Right lobe of liver (tissue), 4 donors: ENCODE results near the gene AIPL1.

ENCODE experiments used
- CTCF ChIP-seq, 4 donors: fragments of 200-600 bp in 3 of 4; fragments of 450-650 bp in 1 of 4; IDR thresholded peaks; one replicate each; pipeline versions ENCODE4 v1.5.1 to v1.8.0; 2016 to 2022; ENCODE audit warnings: antibody characterized with exemption in 4 of 4, mild to moderate bottlenecking in 2 of 4
- POLR2A ChIP-seq: fragments of 450-650 bp; IDR thresholded peaks from one replicate; pipeline ENCODE4 v1.6.1; 2017; ENCODE audit warnings: antibody characterized with exemption, mild to moderate bottlenecking
- donor health status: DM: no; HTN: no; CAD: no.
- donor health status: DM: no; HTN: no; CAD: no.
- donor health status: DM: no; HTN: yes; CAD: no.

GRCh38 chr17:6474376-6474775, 39.5 kb upstream of the AIPL1 start:
- no peak for TF ChIP-seq CTCF (IDR thresholded peaks at IDR 0.05)
- TF ChIP-seq POLR2A, result no peak
